ENCODE results near the gene ERBB2. TPM values are rescaled to one million over a fixed set of nuclear protein-coding genes. Genes with fewer than 3 reads are reported as not detected.

ERBB2 gene
- total and polyA plus RNA-seq, 2 of the 13 experiments (the other 11 are each of a cell fraction or from before 2014, with no cell fraction given): 57.7 to 64.1 TPM

DNA sequence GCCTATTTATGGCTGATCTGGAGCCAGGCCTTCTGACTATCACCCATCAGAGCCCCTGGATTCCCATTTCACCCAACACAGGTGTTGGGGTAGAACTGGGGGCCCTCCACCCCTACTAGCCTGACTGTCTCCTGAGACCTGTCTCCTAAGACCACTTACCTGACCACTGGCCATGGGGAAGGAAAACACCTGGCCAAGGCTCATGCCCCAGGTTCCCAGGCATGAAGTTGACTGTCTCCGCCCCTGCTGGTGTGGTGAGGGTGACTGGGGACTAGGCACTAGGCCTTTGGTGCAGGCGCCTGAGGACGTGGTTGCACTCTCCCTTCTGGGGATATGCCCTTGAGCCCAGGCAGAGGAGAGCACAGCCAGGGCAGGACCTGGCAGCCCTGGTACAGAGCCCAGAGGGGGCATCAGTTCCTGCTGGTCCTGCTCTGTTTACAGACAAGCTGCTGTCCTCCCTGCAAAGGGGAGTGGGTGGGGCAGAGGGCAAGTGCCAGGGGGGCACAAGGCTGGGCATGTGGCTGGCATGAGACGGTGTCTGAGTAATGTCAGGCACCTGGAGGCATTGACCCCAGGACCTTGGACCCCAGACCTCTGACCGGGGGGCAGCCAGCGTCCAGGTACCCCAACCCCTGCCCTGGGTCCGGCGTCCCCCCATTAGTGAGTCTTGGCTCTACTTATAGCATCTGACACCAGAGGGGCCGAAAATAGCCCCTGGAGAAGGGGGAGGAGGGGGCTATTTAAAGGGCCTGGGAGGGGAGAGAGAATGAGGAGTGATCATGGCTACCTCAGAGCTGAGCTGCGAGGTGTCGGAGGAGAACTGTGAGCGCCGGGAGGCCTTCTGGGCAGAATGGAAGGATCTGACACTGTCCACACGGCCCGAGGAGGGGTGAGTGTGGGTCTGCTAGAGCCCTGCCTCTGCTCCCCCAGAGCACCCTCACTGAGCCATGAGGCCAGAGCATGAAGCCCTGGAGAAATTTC lies 35.0 kb upstream of the ERBB2 start, which contains the start of gene TCAP (continued):
- TF ChIP-seq RAD21 (CRISPR knock-in tag; IDR thresholded peaks at IDR 0.05): no peak
- TF ChIP-seq PLRG1 (conservative IDR thresholded peaks at IDR 0.05): no peak
- TF ChIP-seq, protein P1, sequence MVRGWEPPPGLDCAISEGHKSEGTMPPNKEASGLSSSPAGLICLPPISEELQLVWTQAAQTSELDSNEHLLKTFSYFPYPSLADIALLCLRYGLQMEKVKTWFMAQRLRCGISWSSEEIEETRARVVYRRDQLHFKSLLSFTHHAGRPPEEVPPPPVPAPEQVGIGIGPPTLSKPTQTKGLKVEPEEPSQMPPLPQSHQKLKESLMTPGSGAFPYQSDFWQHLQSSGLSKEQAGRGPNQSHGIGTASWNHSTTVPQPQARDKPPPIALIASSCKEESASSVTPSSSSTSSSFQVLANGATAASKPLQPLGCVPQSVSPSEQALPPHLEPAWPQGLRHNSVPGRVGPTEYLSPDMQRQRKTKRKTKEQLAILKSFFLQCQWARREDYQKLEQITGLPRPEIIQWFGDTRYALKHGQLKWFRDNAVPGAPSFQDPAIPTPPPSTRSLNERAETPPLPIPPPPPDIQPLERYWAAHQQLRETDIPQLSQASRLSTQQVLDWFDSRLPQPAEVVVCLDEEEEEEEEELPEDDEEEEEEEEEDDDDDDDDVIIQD (CRISPR knock-in tag; IDR thresholded peaks at IDR 0.05; ENCODE audit: low read depth): no peak
- 0 out of 2 replicates have a peak, but pooled peaks have one; percentile 6 for TF ChIP-seq POLR2G (IDR thresholded peaks at IDR 0.05; ENCODE audit: low read depth, low read length)
- TF ChIP-seq ZNF383 (CRISPR knock-in tag; IDR thresholded peaks at IDR 0.05; ENCODE audit: borderline replicate concordance): no peak
- no peak for TF ChIP-seq TOPORS (CRISPR knock-in tag; IDR thresholded peaks at IDR 0.05)
- no peak for TF ChIP-seq MIXL1 (CRISPR knock-in tag; IDR thresholded peaks at IDR 0.05)
- TF ChIP-seq HES4 (CRISPR knock-in tag; IDR thresholded peaks at IDR 0.05; ENCODE audit: borderline replicate concordance): peak; percentile 29; the same call in 1 of the 2 replicates
- peak; percentile 25; the same call in 1 of the 2 replicates for TF ChIP-seq ZNF709 (CRISPR knock-in tag; IDR thresholded peaks at IDR 0.05)
- TF ChIP-seq ZBTB25 (CRISPR knock-in tag; IDR thresholded peaks at IDR 0.05): no peak
- 0 out of 2 replicates have a peak, but pooled peaks have one; percentile 47 for TF ChIP-seq NKX3-1 (CRISPR knock-in tag; IDR thresholded peaks at IDR 0.05)
- TF ChIP-seq SP4 (CRISPR knock-in tag; IDR thresholded peaks at IDR 0.05): no peak
- 0 out of 2 replicates have a peak, but pooled peaks have one; percentile 27 for TF ChIP-seq MTF1 (CRISPR knock-in tag; IDR thresholded peaks at IDR 0.05)
- no peak for TF ChIP-seq RBFOX2 (IDR thresholded peaks at IDR 0.05; ENCODE audit: low read depth, low read length)
- no peak for TF ChIP-seq NFRKB (IDR thresholded peaks at IDR 0.05)
- peak; percentile 54; the same call in 1 of the 2 replicates for TF ChIP-seq ZNF253 (CRISPR knock-in tag; IDR thresholded peaks at IDR 0.05; ENCODE audit: borderline replicate concordance)
- no peak for TF ChIP-seq IKZF4 (CRISPR knock-in tag; IDR thresholded peaks at IDR 0.05; ENCODE audit: borderline replicate concordance, low read depth, not compliant biosample characterization)
- TF ChIP-seq ZNF274 (CRISPR knock-in tag; IDR thresholded peaks at IDR 0.05): no peak
- TF ChIP-seq PHF8 (CRISPR knock-in tag; IDR thresholded peaks at IDR 0.05): no peak
- TF ChIP-seq PHF20 (CRISPR knock-in tag; IDR thresholded peaks at IDR 0.05): no peak
- TF ChIP-seq KLF11 (CRISPR knock-in tag; IDR thresholded peaks at IDR 0.05): no peak
- TF ChIP-seq ZSCAN20 (CRISPR knock-in tag; IDR thresholded peaks at IDR 0.05; ENCODE audit: borderline replicate concordance): no peak
- TF ChIP-seq YY1 (IDR thresholded peaks at IDR 0.05; ENCODE audit: insufficient read depth, insufficient replicate concordance, low read depth, low read length): peak; percentile 5
- TF ChIP-seq MTERF4 (CRISPR knock-in tag; IDR thresholded peaks at IDR 0.05): no peak; the same call in 1 of the 2 replicates
- no peak for TF ChIP-seq DR1 (CRISPR knock-in tag; IDR thresholded peaks at IDR 0.05)
